K562 (cell line): ENCODE data around the gene PSMA7. TPM values are rescaled to one million over a fixed set of nuclear protein-coding genes. Genes with fewer than 3 reads are reported as not detected.

Experiments used
- CBFA2T2 ChIP-seq: fragments of 450-650 bp; conservative IDR thresholded peaks from 2 replicates; pipeline ENCODE4 v1.6.1; 2017; ENCODE audit warnings: mild to moderate bottlenecking
- CTBP1 ChIP-seq: fragments of 450-650 bp; IDR thresholded peaks from 2 replicates; pipeline ENCODE4 v1.6.1; 2016; ENCODE audit warnings: borderline replicate concordance
- ELF4 ChIP-seq: fragments of 450-650 bp; formaldehyde crosslinking; IDR thresholded peaks from 2 replicates; pipeline ENCODE4 v1.4.0; 2022; ENCODE audit warnings: missing genetic modification characterization
- HSF4 ChIP-seq: fragments of 250-450 bp; sonication (Bioruptor Pico); IDR thresholded peaks from 2 replicates; pipeline ENCODE4 v2.1.2; 2022; ENCODE audit warnings: mild to moderate bottlenecking, moderate library complexity, borderline replicate concordance
- MBD2 ChIP-seq: sonication (generic); IDR thresholded peaks from 2 replicates; pipeline ENCODE4 v1.6.1; 2016; ENCODE audit warnings: low read depth, borderline replicate concordance
- NFIX ChIP-seq: fragments of 250-450 bp; sonication (Bioruptor Pico); IDR thresholded peaks from 2 replicates; pipeline ENCODE4 v1.4.0; 2020; ENCODE audit warnings: low read depth, mild to moderate bottlenecking, moderate library complexity
- PHTF2 ChIP-seq: fragments of 250-450 bp; sonication (Bioruptor Pico); IDR thresholded peaks from 2 replicates; pipeline ENCODE4 v1.5.0; 2021; ENCODE audit warnings: mild to moderate bottlenecking
- POLR2H ChIP-seq: IDR thresholded peaks from 2 replicates; pipeline ENCODE4 v1.6.1; 2016; ENCODE audit warnings: missing genetic modification characterization, low read depth, mild to moderate bottlenecking, control low read depth, missing compliant biosample characterization, moderate library complexity
- SUPT5H ChIP-seq: fragments of 450-650 bp; IDR thresholded peaks from 2 replicates; pipeline ENCODE4 v1.6.1; 2016
- YY1 ChIP-seq, 3 experiments: IDR thresholded peaks; 2 replicates each; pipeline ENCODE4 v1.6.1; 2011; ENCODE audit warnings: low read length in 2 of 3, mild to moderate bottlenecking in 2 of 3, moderate library complexity in 2 of 3, borderline replicate concordance in 1 of 3, control low read depth in 1 of 3, low read depth in 1 of 3; ENCODE audit not compliant: insufficient read depth in 3 of 3, insufficient replicate concordance in 2 of 3, control insufficient read depth in 1 of 3, insufficient read length in 1 of 3; ENCODE audit errors: extremely low read depth in 1 of 3
- ZC3H4 ChIP-seq: sonication (generic); formaldehyde crosslinking; IDR thresholded peaks from 2 replicates; pipeline ENCODE4 v1.9.0; 2021; ENCODE audit warnings: missing genetic modification reagents, borderline replicate concordance
- ZNF76 ChIP-seq: fragments of 250-450 bp; sonication (Bioruptor Pico); IDR thresholded peaks from 2 replicates; pipeline ENCODE4 v1.4.0; 2020; ENCODE audit warnings: mild to moderate bottlenecking, moderate library complexity, borderline replicate concordance
- ZNF764 ChIP-seq: fragments of 250-450 bp; sonication (Bioruptor Pico); IDR thresholded peaks from 2 replicates; pipeline ENCODE4 v1.4.0; 2020; ENCODE audit warnings: low read depth, mild to moderate bottlenecking, moderate library complexity
- polyA plus RNA-seq, 8 experiments: library from polyadenylated mRNA; depleted of rRNA in 4 of 8; stranded (reverse) in 5 of 8; unstranded in 3 of 8; fragments of >200 nt; fragmentation: Nextera tagmentation in 2 of 8; fragmentation: Illumina TruSeq in 1 of 8; extraction: Ambion mirVana in 2 of 8; extraction: Trizol in 1 of 8; gene quantifications; 2 replicates each; pipeline versions ENCODE4 v1.2.1 to v1.2.3, GENCODE V29; 2011 to 2014; ENCODE audit warnings: inconsistent platforms in 1 of 8, missing spikeins in 1 of 8
- total RNA-seq, 7 experiments: library from RNA; depleted of rRNA in 6 of 7; stranded (reverse); fragments of >200 nt in 6 of 7; fragmentation: Illumina TruSeq in 2 of 7; extraction: Trizol in 2 of 7; gene quantifications; 2 replicates each; pipeline versions ENCODE4 v1.2.1 to v1.2.3, GENCODE V29; 2011 to 2021; ENCODE audit warnings: low replicate concordance in 1 of 7
- TF ChIP-seq, protein P1 (sequence below), 2 experiments: IDR thresholded peaks; 2 replicates each; pipeline ENCODE4 v1.6.1; 2012; ENCODE audit warnings: improper control_type of control experiment in 2 of 2, low read depth in 2 of 2, low read length in 2 of 2, borderline replicate concordance in 1 of 2
- TF ChIP-seq, protein P2 (sequence below), 2 experiments: fragments of 450-650 bp; IDR thresholded peaks; 2 replicates each; pipeline ENCODE4 v1.6.1; 2016
- TF ChIP-seq, protein P3 (sequence below): fragments of 250-450 bp; sonication (Bioruptor Pico); IDR thresholded peaks from 2 replicates; pipeline ENCODE4 v1.8.0; 2022; ENCODE audit warnings: moderate library complexity, mild to moderate bottlenecking, inconsistent platforms
- TF ChIP-seq, protein P4 (sequence below): IDR thresholded peaks from 3 replicates; pipeline ENCODE4 v1.6.1; 2011; ENCODE audit warnings: borderline replicate concordance, mild to moderate bottlenecking, moderate library complexity; ENCODE audit not compliant: insufficient read length; ENCODE audit errors: extremely low read depth

The PSMA7 gene
- total and polyA plus RNA-seq, 9 of the 15 experiments (the other 6 are each of a cell fraction or from before 2014, with no cell fraction given): 257 to 510 (median 393) TPM

DNA sequence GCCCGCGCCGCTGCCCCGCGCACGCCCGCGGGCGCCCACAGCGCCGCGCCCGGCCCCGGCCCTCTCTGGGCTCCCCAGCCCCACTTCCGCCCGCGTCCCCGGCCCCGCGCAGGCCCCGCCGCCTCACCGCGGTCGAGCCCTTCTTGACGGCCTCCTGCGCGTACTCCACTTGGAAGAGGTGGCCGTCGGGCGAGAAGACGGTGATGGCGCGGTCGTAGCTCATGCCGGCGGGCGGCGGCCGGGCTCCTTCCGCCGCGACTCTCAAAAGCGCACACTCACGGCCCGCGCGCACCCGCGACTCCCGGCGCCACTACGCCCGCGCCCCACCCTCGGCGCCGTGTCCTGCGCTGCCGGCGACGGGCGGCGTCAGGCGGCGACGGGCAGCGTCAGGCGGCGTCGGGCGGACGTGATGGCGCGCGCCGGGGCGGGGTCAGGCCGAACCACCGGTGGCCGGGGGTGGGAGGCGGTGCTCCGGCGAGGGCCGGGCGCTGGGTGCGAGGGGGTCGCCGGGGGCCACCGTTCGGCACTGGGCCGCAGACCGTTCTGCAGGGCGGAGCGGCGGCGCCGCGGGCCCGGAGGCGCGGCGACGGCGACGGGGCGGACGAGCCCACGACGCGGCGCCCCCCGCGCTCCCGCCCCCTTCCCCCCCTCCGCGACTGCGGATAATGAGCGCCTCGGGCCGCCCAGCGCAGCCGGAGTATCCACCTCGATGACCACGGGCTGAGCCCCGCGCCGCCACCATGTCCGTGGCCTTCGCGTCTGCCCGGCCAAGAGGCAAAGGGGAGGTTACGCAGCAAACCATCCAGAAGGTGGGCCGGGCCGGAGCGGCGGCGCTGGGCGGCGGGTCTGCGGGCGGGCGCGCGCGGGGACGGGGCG is at the start of gene PSMA7, which contains the start of gene SS18L1 (continued):
- TF ChIP-seq YY1 (IDR thresholded peaks at IDR 0.05; ENCODE audit: borderline replicate concordance in 1 of 3, control insufficient read depth in 1 of 3, extremely low read depth in 1 of 3, insufficient read depth in 3 of 3, insufficient read length in 1 of 3, insufficient replicate concordance in 2 of 3, low read depth in 1 of 3, low read length in 2 of 3) (peak in 2 of 3 experiments; percentile 58 to 67), HSF4 (no peak), ZC3H4 (CRISPR knock-in tag) (no peak), MBD2 (no peak), CTBP1 (peak; percentile 99), PHTF2 (CRISPR knock-in tag) (no peak), CBFA2T2 (no peak), ZNF764 (no peak), SUPT5H (peak; percentile 70), POLR2H (tag) (no peak; the same call in 1 of the 2 replicates), NFIX (CRISPR knock-in tag) (no peak), ELF4 (CRISPR knock-in tag) (no peak), ZNF76 (CRISPR knock-in tag) (no peak)
- TF ChIP-seq, protein P1, sequence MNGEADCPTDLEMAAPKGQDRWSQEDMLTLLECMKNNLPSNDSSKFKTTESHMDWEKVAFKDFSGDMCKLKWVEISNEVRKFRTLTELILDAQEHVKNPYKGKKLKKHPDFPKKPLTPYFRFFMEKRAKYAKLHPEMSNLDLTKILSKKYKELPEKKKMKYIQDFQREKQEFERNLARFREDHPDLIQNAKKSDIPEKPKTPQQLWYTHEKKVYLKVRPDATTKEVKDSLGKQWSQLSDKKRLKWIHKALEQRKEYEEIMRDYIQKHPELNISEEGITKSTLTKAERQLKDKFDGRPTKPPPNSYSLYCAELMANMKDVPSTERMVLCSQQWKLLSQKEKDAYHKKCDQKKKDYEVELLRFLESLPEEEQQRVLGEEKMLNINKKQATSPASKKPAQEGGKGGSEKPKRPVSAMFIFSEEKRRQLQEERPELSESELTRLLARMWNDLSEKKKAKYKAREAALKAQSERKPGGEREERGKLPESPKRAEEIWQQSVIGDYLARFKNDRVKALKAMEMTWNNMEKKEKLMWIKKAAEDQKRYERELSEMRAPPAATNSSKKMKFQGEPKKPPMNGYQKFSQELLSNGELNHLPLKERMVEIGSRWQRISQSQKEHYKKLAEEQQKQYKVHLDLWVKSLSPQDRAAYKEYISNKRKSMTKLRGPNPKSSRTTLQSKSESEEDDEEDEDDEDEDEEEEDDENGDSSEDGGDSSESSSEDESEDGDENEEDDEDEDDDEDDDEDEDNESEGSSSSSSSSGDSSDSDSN (IDR thresholded peaks at IDR 0.05; ENCODE audit: borderline replicate concordance in 1 of 2, low read depth in 2 of 2, low read length in 2 of 2): 0 out of 4 replicates have a peak, but pooled peaks of 1 of the 2 experiments have one; percentile 14
- TF ChIP-seq, protein P2, sequence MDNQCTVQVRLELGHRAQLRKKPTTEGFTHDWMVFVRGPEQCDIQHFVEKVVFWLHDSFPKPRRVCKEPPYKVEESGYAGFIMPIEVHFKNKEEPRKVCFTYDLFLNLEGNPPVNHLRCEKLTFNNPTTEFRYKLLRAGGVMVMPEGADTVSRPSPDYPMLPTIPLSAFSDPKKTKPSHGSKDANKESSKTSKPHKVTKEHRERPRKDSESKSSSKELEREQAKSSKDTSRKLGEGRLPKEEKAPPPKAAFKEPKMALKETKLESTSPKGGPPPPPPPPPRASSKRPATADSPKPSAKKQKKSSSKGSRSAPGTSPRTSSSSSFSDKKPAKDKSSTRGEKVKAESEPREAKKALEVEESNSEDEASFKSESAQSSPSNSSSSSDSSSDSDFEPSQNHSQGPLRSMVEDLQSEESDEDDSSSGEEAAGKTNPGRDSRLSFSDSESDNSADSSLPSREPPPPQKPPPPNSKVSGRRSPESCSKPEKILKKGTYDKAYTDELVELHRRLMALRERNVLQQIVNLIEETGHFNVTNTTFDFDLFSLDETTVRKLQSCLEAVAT (IDR thresholded peaks at IDR 0.05): no peak
- TF ChIP-seq, protein P3, sequence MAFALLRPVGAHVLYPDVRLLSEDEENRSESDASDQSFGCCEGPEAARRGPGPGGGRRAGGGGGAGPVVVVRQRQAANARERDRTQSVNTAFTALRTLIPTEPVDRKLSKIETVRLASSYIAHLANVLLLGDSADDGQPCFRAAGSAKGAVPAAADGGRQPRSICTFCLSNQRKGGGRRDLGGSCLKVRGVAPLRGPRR (CRISPR knock-in tag): no peak
- TF ChIP-seq, protein P4, sequence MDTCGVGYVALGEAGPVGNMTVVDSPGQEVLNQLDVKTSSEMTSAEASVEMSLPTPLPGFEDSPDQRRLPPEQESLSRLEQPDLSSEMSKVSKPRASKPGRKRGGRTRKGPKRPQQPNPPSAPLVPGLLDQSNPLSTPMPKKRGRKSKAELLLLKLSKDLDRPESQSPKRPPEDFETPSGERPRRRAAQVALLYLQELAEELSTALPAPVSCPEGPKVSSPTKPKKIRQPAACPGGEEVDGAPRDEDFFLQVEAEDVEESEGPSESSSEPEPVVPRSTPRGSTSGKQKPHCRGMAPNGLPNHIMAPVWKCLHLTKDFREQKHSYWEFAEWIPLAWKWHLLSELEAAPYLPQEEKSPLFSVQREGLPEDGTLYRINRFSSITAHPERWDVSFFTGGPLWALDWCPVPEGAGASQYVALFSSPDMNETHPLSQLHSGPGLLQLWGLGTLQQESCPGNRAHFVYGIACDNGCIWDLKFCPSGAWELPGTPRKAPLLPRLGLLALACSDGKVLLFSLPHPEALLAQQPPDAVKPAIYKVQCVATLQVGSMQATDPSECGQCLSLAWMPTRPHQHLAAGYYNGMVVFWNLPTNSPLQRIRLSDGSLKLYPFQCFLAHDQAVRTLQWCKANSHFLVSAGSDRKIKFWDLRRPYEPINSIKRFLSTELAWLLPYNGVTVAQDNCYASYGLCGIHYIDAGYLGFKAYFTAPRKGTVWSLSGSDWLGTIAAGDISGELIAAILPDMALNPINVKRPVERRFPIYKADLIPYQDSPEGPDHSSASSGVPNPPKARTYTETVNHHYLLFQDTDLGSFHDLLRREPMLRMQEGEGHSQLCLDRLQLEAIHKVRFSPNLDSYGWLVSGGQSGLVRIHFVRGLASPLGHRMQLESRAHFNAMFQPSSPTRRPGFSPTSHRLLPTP: no peak
